ENCODE measurements around the gene NCOA5.
"Not testable (repeated sequence)": the region's sequence is repeated elsewhere in the genome, so short reads cannot be mapped to it uniquely, and the experiment has no call there.

Gene NCOA5

GRCh38 chr20:46121184-46121930 is 31.6 kb upstream of the NCOA5 start:
- peak overlapping the region in 3 of 21 experiments; percentile 8 to 49 (median 40) for H3K27ac ChIP-seq
- H3K4me3 ChIP-seq, result no peak overlapping the region

DNA sequence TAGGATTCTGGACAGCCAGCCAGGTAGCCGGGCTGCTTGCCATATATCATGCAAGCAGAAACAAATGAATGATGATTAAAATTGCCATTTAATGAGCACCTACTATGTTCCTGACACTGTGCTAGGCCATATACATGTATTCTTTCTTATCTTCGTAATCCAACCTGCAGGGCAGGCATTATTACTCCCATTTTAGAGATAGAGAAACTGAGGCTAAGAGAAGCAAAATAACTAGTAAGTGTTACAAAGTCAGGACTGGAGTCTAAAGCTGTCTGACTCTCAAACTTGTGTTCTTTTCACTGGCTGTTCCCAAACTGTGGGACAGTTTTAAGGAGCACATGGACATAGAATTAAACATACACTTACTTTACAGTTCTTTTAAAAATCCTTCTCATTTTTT is 30.4 kb upstream of the NCOA5 start:
- Histone ChIP-seq H3K4me3 (no peak overlapping the region), H3K27ac (peak overlapping the region in 3 of 21 experiments; percentile 12 to 49 (median 24))

GRCh38 chr20:46119547-46119946 is 29.8 kb upstream of the NCOA5 start:
- Histone ChIP-seq H3K4me3 (peak overlapping the region in 1 of 7 experiments; percentile 45), H3K27ac (peak overlapping the region in 9 of 21 experiments; percentile 37 to 88 (median 80))

DNA sequence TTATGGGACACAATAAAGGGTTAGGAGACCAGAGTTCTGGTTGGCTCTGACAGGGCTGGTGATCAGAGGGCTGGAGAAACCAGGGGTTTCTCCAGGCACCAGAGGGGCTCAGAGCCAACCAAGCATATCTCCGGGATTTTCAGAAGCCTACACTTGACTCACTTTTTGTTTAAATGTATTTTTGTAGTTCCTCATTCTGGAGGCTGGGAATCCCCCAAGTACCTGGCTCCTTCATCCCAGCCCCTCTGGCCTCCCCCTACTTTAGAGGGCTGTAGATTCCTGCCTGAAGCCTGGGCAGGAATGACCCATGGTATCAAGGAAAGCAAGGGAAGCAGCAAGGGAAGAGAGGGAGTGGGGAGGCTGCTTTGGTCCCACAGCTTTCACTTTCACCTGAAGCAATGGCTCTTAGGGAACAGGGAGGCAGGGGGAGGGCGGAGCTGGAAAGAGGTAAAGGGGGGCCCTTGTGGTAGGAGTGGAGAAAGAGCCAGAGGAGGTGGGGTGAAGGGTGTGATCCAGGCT is 29.3 kb upstream of the NCOA5 start:
- Histone ChIP-seq H3K4me3 (peak overlapping the region; percentile 33 to 52 (median 45)), H3K27ac (peak overlapping the region in 14 of 21 experiments; percentile 37 to 88 (median 80))

- peak overlapping the region in 19 of 21 experiments; percentile 50 to 88 (median 80) for H3K27ac ChIP-seq
These were observed 28.8 kb upstream of the NCOA5 start for GRCh38 chr20:46118481-46119020.

GRCh38 chr20:46117704-46118467 is 28.1 kb upstream of the NCOA5 start, which contains the start of gene CD40:
TSS of gene CD40 (plus strand) at chr20:46118314. CDS start at chr20:46118344, 30 bp downstream.
- peak within 1 kb of the TSS in 20 of 21 experiments; percentile 50 to 88 (median 80) for H3K27ac ChIP-seq
- peak within 1 kb of the TSS; percentile 33 to 52 (median 45) for H3K4me3 ChIP-seq

More at GRCh38 chr20:46118481-46119020, 28.8 kb upstream of the NCOA5 start:
- peak overlapping the region; percentile 33 to 52 (median 45) for H3K4me3 ChIP-seq

DNA sequence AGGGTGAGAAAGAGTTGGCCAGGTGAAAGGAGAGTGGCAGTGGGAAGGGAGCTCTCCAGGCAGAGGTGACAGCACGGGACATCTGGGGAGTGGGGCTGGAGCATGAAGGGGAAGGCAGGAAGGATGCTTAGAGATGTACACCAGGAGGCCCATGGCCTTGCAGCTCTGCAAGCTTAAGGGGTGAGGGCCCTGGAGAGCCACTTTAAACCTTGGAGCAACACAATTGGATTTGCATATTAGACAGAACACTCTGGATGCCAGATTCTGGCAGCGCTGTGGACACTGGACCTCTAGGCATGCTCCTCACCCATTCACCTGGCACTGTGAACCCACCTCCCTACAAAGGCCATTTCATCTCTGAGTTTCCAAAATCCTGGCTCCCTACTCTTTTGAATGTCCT is 24.7 kb upstream of the NCOA5 start:
- no peak overlapping the region for H3K4me3 ChIP-seq
- no peak overlapping the region for H3K27ac ChIP-seq

GRCh38 chr20:46113113-46113470 is 23.3 kb upstream of the NCOA5 start:
- Histone ChIP-seq H3K4me3 (no peak overlapping the region), H3K27ac (no peak overlapping the region)

DNA sequence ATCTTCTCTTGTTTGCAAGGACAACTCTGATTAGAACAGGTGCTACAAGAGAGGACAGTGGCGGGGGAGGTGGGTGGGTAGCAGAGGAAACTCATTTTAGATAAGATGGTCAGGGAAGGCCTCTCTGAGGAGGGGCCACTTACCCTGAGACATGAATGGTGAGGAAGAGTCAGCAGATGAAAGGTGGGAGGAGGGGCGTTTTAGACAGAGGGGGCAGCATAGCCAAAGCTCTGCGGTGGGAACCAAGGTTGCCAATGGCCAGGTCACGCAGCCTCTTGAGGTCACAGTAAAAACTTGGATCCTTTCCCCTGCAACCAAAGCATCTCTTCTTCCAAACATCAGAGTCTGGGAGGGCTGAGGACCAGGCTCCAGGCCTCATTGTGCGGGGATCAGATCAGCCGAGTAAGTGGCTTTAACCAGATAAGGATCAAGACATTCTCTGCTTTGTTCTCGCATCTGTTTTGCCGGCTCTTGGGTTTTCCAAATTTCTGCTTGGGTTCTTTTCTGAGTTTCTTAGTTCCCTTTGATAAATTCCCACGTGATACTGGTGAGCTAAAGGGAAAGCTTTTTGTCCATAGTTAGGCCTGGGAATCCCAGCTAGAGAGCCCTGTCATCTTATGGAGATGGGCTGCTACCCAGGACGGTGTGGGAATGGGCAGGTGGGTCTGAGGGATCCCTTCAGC is 22.8 kb upstream of the NCOA5 start:
- Histone ChIP-seq H3K27ac (no peak overlapping the region), H3K4me3 (no peak overlapping the region)

DNA sequence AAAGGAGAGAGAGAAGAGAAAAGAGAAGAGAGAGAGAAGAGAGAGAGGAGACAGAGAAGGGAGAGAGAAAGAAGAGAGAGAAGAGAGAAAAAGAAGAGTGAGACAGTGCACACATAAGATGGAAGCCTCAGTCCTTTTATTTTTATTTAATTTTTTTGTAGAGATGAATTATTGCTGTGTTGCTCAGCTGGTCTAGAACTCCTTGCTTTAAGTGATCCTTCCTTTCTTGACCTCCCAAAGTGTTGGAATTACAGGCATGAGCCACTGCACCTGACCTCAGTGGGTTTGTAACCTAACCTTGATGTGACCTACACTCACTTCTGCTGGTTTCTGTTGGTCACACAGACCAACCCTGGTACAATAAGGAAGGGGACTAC is 22.1 kb upstream of the NCOA5 start:
- no peak overlapping the region for H3K27ac ChIP-seq
- no peak overlapping the region for H3K4me3 ChIP-seq

DNA sequence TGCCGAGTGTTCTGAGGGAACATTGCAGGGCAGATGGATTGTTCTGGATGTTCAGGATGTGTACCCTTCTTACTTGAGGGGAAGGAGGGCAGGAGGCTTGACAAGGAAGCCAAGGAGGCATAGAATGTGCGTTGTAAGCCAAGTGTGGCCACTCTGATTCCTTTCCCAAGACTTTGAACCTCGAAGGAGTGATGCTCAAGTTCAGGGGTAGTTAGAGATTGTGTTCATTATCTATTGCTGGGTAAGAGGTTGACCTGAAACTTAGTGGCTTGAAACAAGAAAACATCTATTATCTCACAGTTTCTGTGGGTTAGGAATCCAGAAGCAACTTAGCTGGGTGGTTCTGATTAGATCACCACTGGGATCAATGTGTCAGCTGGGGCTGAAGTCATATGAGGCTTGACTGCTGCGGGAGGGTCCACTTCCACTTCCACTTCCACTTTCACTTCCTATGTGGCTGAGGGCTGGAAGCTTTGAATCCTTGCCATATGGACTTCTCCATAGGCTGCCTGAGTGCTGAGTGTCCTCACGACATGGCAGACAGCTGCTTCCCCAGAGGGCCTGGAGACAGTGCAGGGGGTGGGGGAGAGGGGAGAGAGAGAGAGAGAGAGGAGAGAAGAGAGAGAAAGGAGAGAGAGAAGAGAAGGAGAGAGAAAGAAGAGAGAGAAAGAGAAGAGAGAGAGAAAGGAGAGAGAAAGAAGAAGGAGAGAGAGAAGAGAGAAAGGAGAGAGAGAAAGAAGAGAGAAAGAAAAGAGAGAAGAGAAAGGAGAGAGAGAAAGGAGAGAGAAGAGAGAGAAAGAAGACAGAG is 21.5 kb upstream of the NCOA5 start:
- Histone ChIP-seq H3K27ac (peak overlapping the region in 1 of 21 experiments; percentile 30), H3K4me3 (no peak overlapping the region)

DNA sequence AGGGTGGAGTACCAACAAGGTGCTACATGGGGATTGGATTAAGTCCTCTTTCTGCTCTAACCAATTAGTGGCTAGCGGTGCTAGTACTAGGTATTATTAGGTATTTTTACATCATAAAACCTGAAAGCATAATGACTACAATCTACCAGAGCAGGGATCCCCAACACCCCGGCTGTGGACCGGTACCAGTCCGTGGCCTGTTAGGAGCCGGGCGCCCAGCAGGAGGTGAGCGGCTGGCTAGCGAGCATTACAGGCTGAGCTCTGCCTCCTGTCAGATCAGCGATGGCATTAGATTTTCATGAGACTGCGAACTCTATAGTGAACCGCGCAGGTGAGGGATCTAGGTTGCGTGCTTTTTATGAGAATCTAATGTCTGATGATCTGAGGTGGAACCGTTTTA is 19.2 kb upstream of the NCOA5 start:
- peak overlapping the region in 1 of 21 experiments; percentile 31 for H3K27ac ChIP-seq
- no peak overlapping the region for H3K4me3 ChIP-seq

- peak overlapping the region in 1 of 21 experiments; percentile 31 for H3K27ac ChIP-seq
- H3K4me3 ChIP-seq, result no peak overlapping the region
These were observed 18.7 kb upstream of the NCOA5 start for GRCh38 chr20:46108435-46108841.

- no peak overlapping the region for H3K4me3 ChIP-seq
- no peak overlapping the region for H3K27ac ChIP-seq
These were observed 17.3 kb upstream of the NCOA5 start for GRCh38 chr20:46107061-46107460.

- Histone ChIP-seq H3K27ac (no peak overlapping the region), H3K4me3 (no peak overlapping the region)
These were observed 14.5 kb upstream of the NCOA5 start for GRCh38 chr20:46104262-46104661.

- H3K4me3 ChIP-seq, result no peak overlapping the region
These were observed 13.2 kb upstream of the NCOA5 start for GRCh38 chr20:46102940-46103339.

DNA sequence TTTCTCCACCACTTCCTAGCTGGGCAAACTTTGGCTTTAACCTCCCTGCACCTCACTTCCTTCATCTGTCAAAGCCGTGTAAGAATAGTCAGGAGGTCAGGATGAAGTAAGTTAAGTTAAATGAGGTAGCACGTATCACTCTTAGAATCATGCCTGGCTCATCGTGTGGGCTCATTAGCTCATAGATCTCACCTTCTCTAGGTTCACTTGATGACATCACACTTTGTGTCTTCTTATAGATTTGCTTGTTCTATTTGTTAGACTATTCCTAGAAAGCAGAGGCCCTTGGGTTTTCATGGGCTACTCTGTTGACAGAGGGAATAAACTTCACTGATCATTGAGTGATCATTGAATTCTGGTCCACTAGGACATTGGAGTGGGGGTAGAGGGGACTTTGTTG is 12.2 kb upstream of the NCOA5 start:
- Histone ChIP-seq H3K4me3 (no peak overlapping the region), H3K27ac (no peak overlapping the region)

More at GRCh38 chr20:46102940-46103339, 13.2 kb upstream of the NCOA5 start:
- H3K27ac ChIP-seq, result no peak overlapping the region

DNA sequence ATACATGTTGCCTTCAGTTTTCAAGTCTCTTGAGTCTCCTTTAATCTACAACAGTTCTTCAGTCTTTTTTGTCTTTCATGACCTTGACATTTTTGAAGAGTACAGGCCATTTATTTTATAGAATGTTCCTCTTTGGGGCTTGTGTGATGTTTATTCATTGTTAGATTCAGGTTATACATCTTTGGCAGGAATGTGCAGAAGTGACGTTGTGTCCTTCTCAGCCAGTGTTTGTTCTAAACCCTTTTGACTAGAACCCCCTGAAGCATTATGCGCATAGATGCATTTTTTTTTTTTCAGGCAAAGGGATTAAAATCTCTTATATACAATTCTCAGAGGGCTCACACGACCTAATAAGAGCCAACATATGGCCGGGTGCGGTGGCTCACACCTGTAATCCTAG is 11.2 kb upstream of the NCOA5 start:
- Histone ChIP-seq H3K27ac (no peak overlapping the region), H3K4me3 (no peak overlapping the region)

- H3K4me3 ChIP-seq, H3K27ac ChIP-seq: not testable (repeated sequence)
These were observed 10.7 kb upstream of the NCOA5 start for GRCh38 chr20:46100444-46100843.
